GM23338 (cell line): ENCODE data around the gene NDST1. TPM values are rescaled to one million over a fixed set of nuclear protein-coding genes. Genes with fewer than 3 reads are reported as not detected.

Experiments used
- ATAC-seq: fragments of 200-7000 bp; cut with Tn5 transposase; 3 replicates; pipeline ENCODE4 v1.9.1; 2020
- DNase-seq: peaks from one replicate; pipeline ENCODE4 v3.0.0-alpha.2; 2015; ENCODE audit warnings: low spot score
- H2AFZ ChIP-seq: fragments of 200-600 bp; sonication (generic); 2 replicates; pipeline ENCODE4 v1.8.0; 2016; ENCODE audit warnings: antibody characterized with exemption, mild to moderate bottlenecking, moderate library complexity
- H3F3A ChIP-seq: fragments of 200-600 bp; sonication (generic); replicated peaks from 2 replicates; pipeline ENCODE4 v1.8.0; 2017; ENCODE audit warnings: antibody characterized with exemption, mixed run types, low read depth
- H3K27ac ChIP-seq: fragments of 200-600 bp; sonication (generic); 2 replicates; pipeline ENCODE4 v1.6.1; 2016; ENCODE audit warnings: low read depth
- H3K27me3 ChIP-seq: fragments of 200-600 bp; sonication (generic); 2 replicates; pipeline ENCODE4 v1.8.0; 2016; ENCODE audit warnings: mild to moderate bottlenecking, mixed run types, moderate library complexity; ENCODE audit not compliant: insufficient read depth
- H3K36me3 ChIP-seq: fragments of 200-600 bp; sonication (generic); 2 replicates; pipeline ENCODE4 v1.8.0; 2016; ENCODE audit warnings: mild to moderate bottlenecking; ENCODE audit not compliant: insufficient read depth
- H3K4me1 ChIP-seq: fragments of 200-600 bp; sonication (generic); 2 replicates; pipeline ENCODE4 v1.8.0; 2016; ENCODE audit warnings: mild to moderate bottlenecking, moderate library complexity; ENCODE audit not compliant: insufficient read depth
- H3K4me2 ChIP-seq: fragments of 200-600 bp; sonication (generic); 2 replicates; pipeline ENCODE4 v1.7.1; 2017; ENCODE audit warnings: mixed run types
- H3K4me3 ChIP-seq: fragments of 200-600 bp; sonication (generic); 2 replicates; pipeline ENCODE4 v1.6.1; 2016; ENCODE audit warnings: mixed run types
- H3K79me2 ChIP-seq: fragments of 200-600 bp; sonication (generic); replicated peaks from 2 replicates; pipeline ENCODE4 v1.8.0; 2017; ENCODE audit warnings: mild to moderate bottlenecking; ENCODE audit not compliant: insufficient read depth
- H3K9me2 ChIP-seq: fragments of 200-600 bp; sonication (generic); 2 replicates; pipeline ENCODE4 v1.8.0; 2017; ENCODE audit not compliant: insufficient read depth
- H4K20me1 ChIP-seq: fragments of 200-600 bp; sonication (generic); replicated peaks from 2 replicates; pipeline ENCODE4 v1.8.0; 2017; ENCODE audit warnings: mild to moderate bottlenecking; ENCODE audit not compliant: insufficient read depth
- H3K27ac Mint-ChIP-seq: 2 replicates; pipeline ENCODE4 v1.8.0; 2020; ENCODE audit warnings: inconsistent platforms, mild to moderate bottlenecking, moderate library complexity, mixed read lengths
- H3K27me3 Mint-ChIP-seq: 3 replicates; pipeline ENCODE4 v1.8.0; 2022; ENCODE audit warnings: low read depth, mild to moderate bottlenecking, moderate library complexity, mixed read lengths, inconsistent platforms; ENCODE audit not compliant: insufficient read depth, poor library complexity
- H3K36me3 Mint-ChIP-seq: 3 replicates; pipeline ENCODE4 v1.8.0; 2021; ENCODE audit warnings: low read depth, mild to moderate bottlenecking, inconsistent platforms, moderate library complexity, mixed read lengths
- H3K4me1 Mint-ChIP-seq: 3 replicates; pipeline ENCODE4 v1.8.0; 2020; ENCODE audit warnings: mild to moderate bottlenecking, inconsistent platforms, mixed read lengths
- H3K4me3 Mint-ChIP-seq: 3 replicates; pipeline ENCODE4 v1.8.0; 2021; ENCODE audit warnings: moderate library complexity, mild to moderate bottlenecking, inconsistent platforms, mixed read lengths
- H3K9me3 Mint-ChIP-seq: 3 replicates; pipeline ENCODE4 v1.8.0; 2020; ENCODE audit warnings: moderate library complexity, mild to moderate bottlenecking, inconsistent platforms, mixed read lengths
- CREB1 ChIP-seq: fragments of 250-450 bp; sonication (Bioruptor Pico); IDR thresholded peaks from 2 replicates; pipeline ENCODE4 v1.5.0; 2020; ENCODE audit warnings: low read depth, mild to moderate bottlenecking, moderate library complexity
- EZH2 ChIP-seq: fragments of 200-600 bp; sonication (generic); IDR thresholded peaks from one replicate; pipeline ENCODE4 v1.8.0; 2017; ENCODE audit warnings: antibody characterized with exemption, mild to moderate bottlenecking, low read depth; ENCODE audit not compliant: unreplicated experiment
- EZH2phosphoT487 ChIP-seq: fragments of 200-600 bp; sonication (generic); IDR thresholded peaks from one replicate; pipeline ENCODE4 v1.8.1; 2018; ENCODE audit warnings: antibody characterized with exemption; ENCODE audit not compliant: unreplicated experiment
- JUNB ChIP-seq: IDR thresholded peaks from one replicate; pipeline ENCODE4 v1.6.1; 2016; ENCODE audit warnings: antibody characterized with exemption; ENCODE audit not compliant: unreplicated experiment
- NANOG ChIP-seq: IDR thresholded peaks from 2 replicates; pipeline ENCODE4 v1.6.1; 2016; ENCODE audit warnings: antibody characterized with exemption, borderline replicate concordance
- POLR2AphosphoS5 ChIP-seq: IDR thresholded peaks from 2 replicates; pipeline ENCODE4 v1.6.1; 2016; ENCODE audit warnings: antibody characterized with exemption, low read depth
- STAT1 ChIP-seq: IDR thresholded peaks from one replicate; pipeline ENCODE4 v1.6.1; 2016; ENCODE audit warnings: antibody characterized with exemption; ENCODE audit not compliant: unreplicated experiment
- ZNF331 ChIP-seq: fragments of 250-450 bp; sonication (Bioruptor Pico); IDR thresholded peaks from 2 replicates; pipeline ENCODE4 v1.5.0; 2020; ENCODE audit warnings: low read depth, mild to moderate bottlenecking, moderate library complexity
- polyA plus RNA-seq: library from polyadenylated mRNA; unstranded; fragments of >200 nt; fragmentation: Nextera tagmentation; extraction: Ambion mirVana; gene quantifications from 2 replicates; pipeline ENCODE4 v1.2.1, GENCODE V29; 2016
- total RNA-seq: library from RNA; depleted of rRNA; stranded (reverse); fragments of >200 nt; shearing (Covaris generic); gene quantifications from 2 replicates; pipeline ENCODE4 v1.2.3, GENCODE V29; 2014
- TF ChIP-seq, protein P1 (sequence below), 2 experiments: fragments of 200-600 bp in 1 of 2; sonication (generic) in 1 of 2; conservative IDR thresholded peaks; 2 replicates each; pipeline versions ENCODE4 v1.5.1 to v1.6.1; 2016 to 2017; ENCODE audit warnings: antibody characterized with exemption in 2 of 2, low read depth in 2 of 2, mild to moderate bottlenecking in 2 of 2, moderate library complexity in 1 of 2
- TF ChIP-seq, protein P2 (sequence below): IDR thresholded peaks from one replicate; pipeline ENCODE4 v1.6.1; 2018; ENCODE audit warnings: antibody characterized with exemption; ENCODE audit not compliant: unreplicated experiment
- TF ChIP-seq, protein P3 (sequence below): IDR thresholded peaks from 2 replicates; pipeline ENCODE4 v1.6.1; 2016; ENCODE audit warnings: antibody characterized with exemption

NDST1 gene
- total and polyA plus RNA-seq, 2 experiments from 2014 or later: 7.3 to 85.0 TPM

DNA sequence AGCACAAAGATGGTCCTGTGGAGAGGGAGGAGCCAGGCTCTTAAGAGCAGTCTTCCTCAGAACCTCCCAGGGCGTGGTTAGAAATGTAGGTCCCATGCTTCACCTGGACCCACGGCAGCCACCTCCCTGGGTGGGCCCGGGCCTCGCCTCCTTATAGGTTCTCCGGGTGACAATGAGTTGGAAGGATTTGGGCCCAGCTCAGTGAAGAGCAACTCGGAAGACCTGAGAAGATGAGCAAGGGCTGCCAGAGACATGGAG is 26.3 kb upstream of the NDST1 start:
- Mint-ChIP-seq H3K27me3 (peaks cover 16% of the 10 kb centered on the region), H3K27ac (no peak overlapping the region), H3K4me3 (no peak overlapping the region), H3K36me3 (no peaks in the 10 kb centered on the region; the same call in 2 of the 3 replicates), H3K9me3 (no peaks in the 10 kb centered on the region; the same call in 2 of the 3 replicates), H3K4me1 (peaks cover 25% of the 10 kb centered on the region)
- Histone ChIP-seq H3K4me2 (no peak overlapping the region), H4K20me1 (no peaks in the 10 kb centered on the region), H2AFZ (no peak overlapping the region), H3K79me2 (peaks cover under 1% of the 10 kb centered on the region; the same call in 1 of the 2 replicates), H3K4me3 (no peak overlapping the region), H3K9me2 (no peaks in the 10 kb centered on the region), H3K27me3 (no peaks in the 10 kb centered on the region), H3K27ac (no peak overlapping the region), H3F3A (peaks cover 3% of the 10 kb centered on the region; the same call in 1 of the 2 replicates), H3K4me1 (peaks cover 8% of the 10 kb centered on the region), H3K36me3 (no peaks in the 10 kb centered on the region)
- ATAC-seq (no peak), DNase-seq (no peak)
- TF ChIP-seq, protein P1, sequence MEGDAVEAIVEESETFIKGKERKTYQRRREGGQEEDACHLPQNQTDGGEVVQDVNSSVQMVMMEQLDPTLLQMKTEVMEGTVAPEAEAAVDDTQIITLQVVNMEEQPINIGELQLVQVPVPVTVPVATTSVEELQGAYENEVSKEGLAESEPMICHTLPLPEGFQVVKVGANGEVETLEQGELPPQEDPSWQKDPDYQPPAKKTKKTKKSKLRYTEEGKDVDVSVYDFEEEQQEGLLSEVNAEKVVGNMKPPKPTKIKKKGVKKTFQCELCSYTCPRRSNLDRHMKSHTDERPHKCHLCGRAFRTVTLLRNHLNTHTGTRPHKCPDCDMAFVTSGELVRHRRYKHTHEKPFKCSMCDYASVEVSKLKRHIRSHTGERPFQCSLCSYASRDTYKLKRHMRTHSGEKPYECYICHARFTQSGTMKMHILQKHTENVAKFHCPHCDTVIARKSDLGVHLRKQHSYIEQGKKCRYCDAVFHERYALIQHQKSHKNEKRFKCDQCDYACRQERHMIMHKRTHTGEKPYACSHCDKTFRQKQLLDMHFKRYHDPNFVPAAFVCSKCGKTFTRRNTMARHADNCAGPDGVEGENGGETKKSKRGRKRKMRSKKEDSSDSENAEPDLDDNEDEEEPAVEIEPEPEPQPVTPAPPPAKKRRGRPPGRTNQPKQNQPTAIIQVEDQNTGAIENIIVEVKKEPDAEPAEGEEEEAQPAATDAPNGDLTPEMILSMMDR (conservative IDR thresholded peaks at IDR 0.05; ENCODE audit: low read depth in 2 of 2): no peak
- TF ChIP-seq EZH2: no peak
- no peak for TF ChIP-seq ZNF331 (CRISPR knock-in tag)
- no peak for TF ChIP-seq STAT1
- no peak for TF ChIP-seq CREB1

DNA sequence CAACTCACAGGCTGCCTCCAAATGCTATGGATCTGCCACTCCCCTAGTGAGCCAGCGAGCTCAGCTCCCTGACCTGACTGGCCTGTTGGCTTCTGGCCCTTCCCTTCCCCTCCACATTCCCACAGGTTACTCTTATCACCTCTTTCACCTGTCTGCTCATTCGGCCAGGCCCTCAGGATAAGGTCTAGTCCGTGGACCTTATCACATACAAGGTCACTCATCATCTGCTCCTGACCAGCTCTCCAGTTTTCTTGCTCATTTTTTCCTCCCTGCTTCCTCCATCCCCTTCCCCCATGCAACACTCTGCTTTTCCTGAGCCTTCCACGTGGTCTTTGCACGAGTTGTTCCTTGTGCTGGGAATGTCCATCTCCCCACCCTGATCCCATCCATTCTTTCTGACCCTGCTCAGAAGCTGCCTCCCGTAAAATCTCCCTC is 25.9 kb upstream of the NDST1 start:
- no peak for DNase-seq
- H4K20me1 ChIP-seq: no peaks in the 10 kb centered on the region
- Mint-ChIP-seq H3K9me3 (no peaks in the 10 kb centered on the region; the same call in 2 of the 3 replicates), H3K27ac (no peak overlapping the region), H3K27me3 (peaks cover 13% of the 10 kb centered on the region), H3K36me3 (no peaks in the 10 kb centered on the region; the same call in 2 of the 3 replicates), H3K4me3 (no peak overlapping the region), H3K4me1 (peaks cover 25% of the 10 kb centered on the region)
- H3K4me3 ChIP-seq: no peak overlapping the region
- H3F3A ChIP-seq: peaks cover 6% of the 10 kb centered on the region; the same call in 1 of the 2 replicates
- no peaks in the 10 kb centered on the region for H3K36me3 ChIP-seq
- no peak overlapping the region for H3K27ac ChIP-seq
- peaks cover 4% of the 10 kb centered on the region for H3K79me2 ChIP-seq
- no peak overlapping the region for H2AFZ ChIP-seq
- H3K4me2 ChIP-seq: no peak overlapping the region
- H3K27me3 ChIP-seq: no peaks in the 10 kb centered on the region
- H3K4me1 ChIP-seq: peaks cover 8% of the 10 kb centered on the region
- H3K9me2 ChIP-seq: no peaks in the 10 kb centered on the region
- no peak for ATAC-seq
- TF ChIP-seq, protein P1 (conservative IDR thresholded peaks at IDR 0.05; ENCODE audit: low read depth in 2 of 2): no peak
- TF ChIP-seq JUNB: no peak
- TF ChIP-seq, protein P2, sequence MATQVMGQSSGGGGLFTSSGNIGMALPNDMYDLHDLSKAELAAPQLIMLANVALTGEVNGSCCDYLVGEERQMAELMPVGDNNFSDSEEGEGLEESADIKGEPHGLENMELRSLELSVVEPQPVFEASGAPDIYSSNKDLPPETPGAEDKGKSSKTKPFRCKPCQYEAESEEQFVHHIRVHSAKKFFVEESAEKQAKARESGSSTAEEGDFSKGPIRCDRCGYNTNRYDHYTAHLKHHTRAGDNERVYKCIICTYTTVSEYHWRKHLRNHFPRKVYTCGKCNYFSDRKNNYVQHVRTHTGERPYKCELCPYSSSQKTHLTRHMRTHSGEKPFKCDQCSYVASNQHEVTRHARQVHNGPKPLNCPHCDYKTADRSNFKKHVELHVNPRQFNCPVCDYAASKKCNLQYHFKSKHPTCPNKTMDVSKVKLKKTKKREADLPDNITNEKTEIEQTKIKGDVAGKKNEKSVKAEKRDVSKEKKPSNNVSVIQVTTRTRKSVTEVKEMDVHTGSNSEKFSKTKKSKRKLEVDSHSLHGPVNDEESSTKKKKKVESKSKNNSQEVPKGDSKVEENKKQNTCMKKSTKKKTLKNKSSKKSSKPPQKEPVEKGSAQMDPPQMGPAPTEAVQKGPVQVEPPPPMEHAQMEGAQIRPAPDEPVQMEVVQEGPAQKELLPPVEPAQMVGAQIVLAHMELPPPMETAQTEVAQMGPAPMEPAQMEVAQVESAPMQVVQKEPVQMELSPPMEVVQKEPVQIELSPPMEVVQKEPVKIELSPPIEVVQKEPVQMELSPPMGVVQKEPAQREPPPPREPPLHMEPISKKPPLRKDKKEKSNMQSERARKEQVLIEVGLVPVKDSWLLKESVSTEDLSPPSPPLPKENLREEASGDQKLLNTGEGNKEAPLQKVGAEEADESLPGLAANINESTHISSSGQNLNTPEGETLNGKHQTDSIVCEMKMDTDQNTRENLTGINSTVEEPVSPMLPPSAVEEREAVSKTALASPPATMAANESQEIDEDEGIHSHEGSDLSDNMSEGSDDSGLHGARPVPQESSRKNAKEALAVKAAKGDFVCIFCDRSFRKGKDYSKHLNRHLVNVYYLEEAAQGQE: no peak
- no peak for TF ChIP-seq ZNF331 (CRISPR knock-in tag)
- TF ChIP-seq EZH2phosphoT487: no peak
- TF ChIP-seq POLR2AphosphoS5: no peak
- TF ChIP-seq CREB1: no peak
- TF ChIP-seq NANOG: no peak
- TF ChIP-seq, protein P3, sequence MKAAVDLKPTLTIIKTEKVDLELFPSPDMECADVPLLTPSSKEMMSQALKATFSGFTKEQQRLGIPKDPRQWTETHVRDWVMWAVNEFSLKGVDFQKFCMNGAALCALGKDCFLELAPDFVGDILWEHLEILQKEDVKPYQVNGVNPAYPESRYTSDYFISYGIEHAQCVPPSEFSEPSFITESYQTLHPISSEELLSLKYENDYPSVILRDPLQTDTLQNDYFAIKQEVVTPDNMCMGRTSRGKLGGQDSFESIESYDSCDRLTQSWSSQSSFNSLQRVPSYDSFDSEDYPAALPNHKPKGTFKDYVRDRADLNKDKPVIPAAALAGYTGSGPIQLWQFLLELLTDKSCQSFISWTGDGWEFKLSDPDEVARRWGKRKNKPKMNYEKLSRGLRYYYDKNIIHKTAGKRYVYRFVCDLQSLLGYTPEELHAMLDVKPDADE: no peak
- TF ChIP-seq EZH2: no peak
- TF ChIP-seq STAT1: no peak
